Parathyroid adenoma (tissue), 2 donors: ENCODE data around the gene CLDN1.
"Not testable (repeated sequence)": the region's sequence is repeated elsewhere in the genome, so short reads cannot be mapped to it uniquely, and the experiment has no call there.

Experiments used
- H2AFZ ChIP-seq: fragments of 300-600 bp; sonication (generic); one replicate; pipeline ENCODE4 v1.7.0; 2017; ENCODE audit warnings: antibody characterized with exemption, mild to moderate bottlenecking
- H3K27ac ChIP-seq: fragments of 300-600 bp; sonication (generic); one replicate; pipeline ENCODE4 v1.7.0; 2017
- H3K27me3 ChIP-seq: fragments of 300-600 bp; sonication (generic); one replicate; pipeline ENCODE4 v1.7.0; 2017; ENCODE audit warnings: low read length; ENCODE audit not compliant: control insufficient read depth, insufficient read depth
- H3K36me3 ChIP-seq: fragments of 300-600 bp; sonication (generic); one replicate; pipeline ENCODE4 v1.7.0; 2017; ENCODE audit warnings: low read length; ENCODE audit not compliant: control insufficient read depth, insufficient read depth
- H3K4me1 ChIP-seq: fragments of 300-600 bp; sonication (generic); one replicate; pipeline ENCODE4 v1.7.0; 2017; ENCODE audit warnings: control low read depth
- H3K4me2 ChIP-seq: fragments of 300-600 bp; sonication (generic); one replicate; pipeline ENCODE4 v1.7.0; 2017; ENCODE audit warnings: low read length
- H3K4me3 ChIP-seq: fragments of 300-600 bp; sonication (generic); one replicate; pipeline ENCODE4 v1.7.0; 2017; ENCODE audit warnings: low read depth, low read length
- H3K79me2 ChIP-seq: fragments of 300-600 bp; sonication (generic); one replicate; pipeline ENCODE4 v1.7.0; 2017; ENCODE audit warnings: control low read depth
- H3K9ac ChIP-seq: fragments of 300-600 bp; sonication (generic); one replicate; pipeline ENCODE4 v1.7.0; 2017; ENCODE audit warnings: mild to moderate bottlenecking
- H3K9me3 ChIP-seq: fragments of 300-600 bp; sonication (generic); one replicate; pipeline ENCODE4 v1.7.0; 2017; ENCODE audit warnings: low read length; ENCODE audit not compliant: control insufficient read depth
- CTCF ChIP-seq: fragments of 300-600 bp; sonication (generic); IDR thresholded peaks from one replicate; pipeline ENCODE4 v1.7.0; 2017; ENCODE audit warnings: antibody characterized with exemption, mild to moderate bottlenecking
- donor health status: primary hyperparathyroidism.

The CLDN1 gene

GRCh38 chr3:190281308-190282051 lies 40.8 kb downstream of the CLDN1 start:
- Histone ChIP-seq H3K27ac (no peak overlapping the region), H3K27me3 (no peaks in the 10 kb centered on the region), H2AFZ (peak overlapping the region; percentile 12), H3K36me3 (no peaks in the 10 kb centered on the region), H3K9me3 (no peaks in the 10 kb centered on the region), H3K9ac (no peak overlapping the region), H3K79me2 (no peaks in the 10 kb centered on the region), H3K4me1 (no peaks in the 10 kb centered on the region), H3K4me3 (no peak overlapping the region), H3K4me2 (no peak overlapping the region)
- no peak for TF ChIP-seq CTCF

GRCh38 chr3:190279690-190280089 lies 42.6 kb downstream of the CLDN1 start:
- no peaks in the 10 kb centered on the region for H3K79me2 ChIP-seq
- no peaks in the 10 kb centered on the region for H3K4me1 ChIP-seq

GRCh38 chr3:190272747-190273146 lies 49.5 kb downstream of the CLDN1 start:
- no peaks in the 10 kb centered on the region for H3K27me3 ChIP-seq
- no peak overlapping the region for H3K9ac ChIP-seq
- H3K4me3 ChIP-seq: no peak overlapping the region
- no peak for TF ChIP-seq CTCF
- H3K9me3 ChIP-seq: no peaks in the 10 kb centered on the region
- no peaks in the 10 kb centered on the region for H3K36me3 ChIP-seq
- no peak overlapping the region for H3K4me2 ChIP-seq
- H3K79me2 ChIP-seq: no peaks in the 10 kb centered on the region
- H2AFZ ChIP-seq: no peak overlapping the region
- no peak overlapping the region for H3K27ac ChIP-seq
- H3K4me1 ChIP-seq: no peaks in the 10 kb centered on the region

More at GRCh38 chr3:190279690-190280089, 42.6 kb downstream of the CLDN1 start:
- Histone ChIP-seq H2AFZ (no peak overlapping the region), H3K4me3 (no peak overlapping the region), H3K9me3 (no peaks in the 10 kb centered on the region), H3K4me2 (no peak overlapping the region), H3K27me3 (no peaks in the 10 kb centered on the region), H3K27ac (no peak overlapping the region), H3K9ac (no peak overlapping the region), H3K36me3 (no peaks in the 10 kb centered on the region)
- TF ChIP-seq CTCF: no peak

- no peaks in the 10 kb centered on the region for H3K27me3 ChIP-seq
- H3K4me3 ChIP-seq: no peak overlapping the region
- no peaks in the 10 kb centered on the region for H3K4me1 ChIP-seq
- no peak overlapping the region for H3K4me2 ChIP-seq
- H3K9ac ChIP-seq: no peak overlapping the region
- no peaks in the 10 kb centered on the region for H3K36me3 ChIP-seq
- H2AFZ ChIP-seq: no peak overlapping the region
- TF ChIP-seq CTCF: no peak
- no peaks in the 10 kb centered on the region for H3K9me3 ChIP-seq
- H3K27ac ChIP-seq: no peak overlapping the region
- no peaks in the 10 kb centered on the region for H3K79me2 ChIP-seq
These were observed 53.1 kb downstream of the CLDN1 start for GRCh38 chr3:190269101-190269500.

- not testable (repeated sequence) for H3K36me3 ChIP-seq, H3K4me2 ChIP-seq, H3K27me3 ChIP-seq, H3K4me1 ChIP-seq, H3K4me3 ChIP-seq, H3K27ac ChIP-seq, H3K79me2 ChIP-seq, H2AFZ ChIP-seq, H3K9me3 ChIP-seq, H3K9ac ChIP-seq
These were observed 54.8 kb downstream of the CLDN1 start for GRCh38 chr3:190267464-190267863.
